Keratinocyte (primary cell): ENCODE data around the gene CFAP77. TPM values are rescaled to one million over a fixed set of nuclear protein-coding genes. Genes with fewer than 3 reads are reported as not detected.

Experiments
- DNase-seq: peaks from one replicate; pipeline ENCODE4 v3.0.0-alpha.2; 2011; ENCODE audit warnings: low read depth, missing footprints, low spot score
- FAIRE-seq: peaks from 2 replicates; lab custom pipeline; 2011; peaks lifted over from hg19 to GRCh38; lab: Jason Lieb, UNC
- H2AFZ ChIP-seq: 2 replicates; pipeline ENCODE4 v1.6.0; 2012; ENCODE audit warnings: low read length, control low read depth, inconsistent platforms; ENCODE audit not compliant: control insufficient read depth
- H3K27ac ChIP-seq: 2 replicates; pipeline ENCODE4 v1.5.1; 2011; ENCODE audit warnings: low read length; ENCODE audit not compliant: control insufficient read depth, insufficient read depth
- H3K27me3 ChIP-seq: 3 replicates; pipeline ENCODE4 v1.6.0; 2011; ENCODE audit warnings: low read length; ENCODE audit not compliant: control insufficient read depth, insufficient read depth; ENCODE audit errors: extremely low read depth
- H3K36me3 ChIP-seq, 2 experiments: 2 replicates in 1 of 2; 3 replicates in 1 of 2; pipeline ENCODE4 v1.5.1; 2011; ENCODE audit warnings: low read length in 2 of 2, mild to moderate bottlenecking in 1 of 2; ENCODE audit not compliant: control insufficient read depth in 2 of 2, insufficient read depth in 2 of 2; ENCODE audit errors: extremely low read depth in 1 of 2
- H3K4me1 ChIP-seq: 3 replicates; pipeline ENCODE4 v1.5.1; 2011; ENCODE audit warnings: low read length; ENCODE audit not compliant: control insufficient read depth, insufficient read depth; ENCODE audit errors: extremely low read depth
- H3K4me2 ChIP-seq: 3 replicates; pipeline ENCODE4 v1.6.0; 2011; ENCODE audit warnings: low read depth, low read length; ENCODE audit not compliant: control insufficient read depth, insufficient read depth; ENCODE audit errors: extremely low read depth
- H3K4me3 ChIP-seq, 3 experiments: fragments of 200-600 bp in 1 of 3; sonication (generic) in 1 of 3; 2 replicates in 2 of 3; 3 replicates in 1 of 3; pipeline ENCODE4 v1.5.1; 2011 to 2016; ENCODE audit warnings: low read length in 3 of 3, mild to moderate bottlenecking in 3 of 3, control low read depth in 2 of 3, inconsistent platforms in 1 of 3, low read depth in 1 of 3, mixed read lengths in 1 of 3, mixed run types in 1 of 3, moderate library complexity in 1 of 3; ENCODE audit not compliant: control insufficient read depth in 2 of 3, insufficient read depth in 2 of 3; ENCODE audit errors: extremely low read depth in 1 of 3
- H3K79me2 ChIP-seq: 2 replicates; pipeline ENCODE4 v1.6.0; 2012; ENCODE audit warnings: low read length; ENCODE audit not compliant: control insufficient read depth, insufficient read depth
- H3K9ac ChIP-seq: 3 replicates; pipeline ENCODE4 v1.6.0; 2011; ENCODE audit warnings: low read length; ENCODE audit not compliant: control insufficient read depth, insufficient read depth; ENCODE audit errors: extremely low read depth
- H3K9me1 ChIP-seq: 3 replicates; pipeline ENCODE4 v1.6.0; 2011; ENCODE audit warnings: low read length; ENCODE audit not compliant: control insufficient read depth, insufficient read depth; ENCODE audit errors: extremely low read depth
- H3K9me3 ChIP-seq: 2 replicates; pipeline ENCODE4 v1.5.1; 2012; ENCODE audit warnings: low read depth, low read length; ENCODE audit not compliant: control insufficient read depth
- H4K20me1 ChIP-seq: 3 replicates; pipeline ENCODE4 v1.6.0; 2011; ENCODE audit warnings: low read length; ENCODE audit not compliant: control insufficient read depth, insufficient read depth; ENCODE audit errors: extremely low read depth
- EZH2 ChIP-seq: IDR thresholded peaks from one replicate; pipeline ENCODE4 v1.6.1; 2012; ENCODE audit warnings: inconsistent platforms, mild to moderate bottlenecking, low read length, moderate library complexity
- dilution Hi-C: fragments of 300-500 bp; cut with MboI; formaldehyde crosslinking; loops from one replicate; pipeline ENCODE4 v1.7.0; 2020; ENCODE audit warnings: low sequenced_read_pairs; ENCODE audit not compliant: extremely low pct_ligation_motif_present
- polyA plus RNA-seq, 5 experiments: library from polyadenylated mRNA; depleted of rRNA in 3 of 5; stranded (reverse) in 3 of 5; stranded (forward) in 1 of 5; unstranded in 1 of 5; fragments of >200 nt; gene quantifications; 1 replicate in 1 of 5; 2 replicates in 3 of 5; 3 replicates in 1 of 5; pipeline versions ENCODE4 v1.2.1 to v1.2.3, GENCODE V29; 2011 to 2012; ENCODE audit warnings: missing spikeins in 2 of 5, low read depth in 1 of 5, low replicate concordance in 1 of 5
- TF ChIP-seq, protein P1 (sequence below), 3 experiments: IDR thresholded peaks in 1 of 3; conservative IDR thresholded peaks in 1 of 3; optimal IDR thresholded peaks in 1 of 3; 2 replicates in 2 of 3; 3 replicates in 1 of 3; pipeline versions ENCODE3 to v1.5.1; 2011; ENCODE audit warnings: low read length in 3 of 3, mild to moderate bottlenecking in 3 of 3, moderate library complexity in 2 of 3, control low read depth in 1 of 3, inconsistent platforms in 1 of 3; ENCODE audit not compliant: insufficient read depth in 2 of 3; ENCODE audit errors: extremely low read depth in 1 of 3

Gene CFAP77
- polyA plus RNA-seq, 1 donor (not counting 4 experiments of a cell fraction or from before 2014, with no cell fraction given): not detected

DNA sequence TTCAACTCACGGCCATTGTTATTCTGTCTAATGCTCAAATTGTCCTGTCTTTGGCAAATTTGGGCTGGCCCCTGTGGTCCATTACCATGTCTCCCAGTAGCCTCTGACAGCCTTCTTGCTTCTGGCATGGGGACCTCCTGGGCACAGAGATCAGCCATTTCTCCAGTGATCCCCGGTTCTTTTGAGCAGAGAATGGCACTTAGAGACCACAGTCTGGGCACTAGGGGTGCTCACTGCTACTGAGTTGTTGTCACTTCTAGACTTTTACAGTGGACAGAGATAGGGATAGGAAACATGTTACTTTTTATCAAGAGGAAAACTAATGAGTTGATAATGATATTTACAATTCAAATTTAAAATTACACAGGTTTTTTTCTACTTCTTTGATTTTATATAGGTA is 124.8 kb downstream of the CFAP77 start:
- Histone ChIP-seq H3K9me1 (no peaks in the 10 kb centered on the region), H3K4me2 (no peak overlapping the region), H3K36me3 (no peaks in the 10 kb centered on the region), H3K79me2 (no peaks in the 10 kb centered on the region), H2AFZ (no peak overlapping the region), H3K4me1 (no peaks in the 10 kb centered on the region), H4K20me1 (no peaks in the 10 kb centered on the region), H3K4me3 (no peak overlapping the region), H3K27me3 (peaks cover 3% of the 10 kb centered on the region), H3K9ac (no peak overlapping the region), H3K9me3 (no peaks in the 10 kb centered on the region), H3K27ac (no peak overlapping the region)
- dilution Hi-C loops: no loop called here
- DNase-seq (no peak), FAIRE-seq (no peak)
- TF ChIP-seq, protein P1, sequence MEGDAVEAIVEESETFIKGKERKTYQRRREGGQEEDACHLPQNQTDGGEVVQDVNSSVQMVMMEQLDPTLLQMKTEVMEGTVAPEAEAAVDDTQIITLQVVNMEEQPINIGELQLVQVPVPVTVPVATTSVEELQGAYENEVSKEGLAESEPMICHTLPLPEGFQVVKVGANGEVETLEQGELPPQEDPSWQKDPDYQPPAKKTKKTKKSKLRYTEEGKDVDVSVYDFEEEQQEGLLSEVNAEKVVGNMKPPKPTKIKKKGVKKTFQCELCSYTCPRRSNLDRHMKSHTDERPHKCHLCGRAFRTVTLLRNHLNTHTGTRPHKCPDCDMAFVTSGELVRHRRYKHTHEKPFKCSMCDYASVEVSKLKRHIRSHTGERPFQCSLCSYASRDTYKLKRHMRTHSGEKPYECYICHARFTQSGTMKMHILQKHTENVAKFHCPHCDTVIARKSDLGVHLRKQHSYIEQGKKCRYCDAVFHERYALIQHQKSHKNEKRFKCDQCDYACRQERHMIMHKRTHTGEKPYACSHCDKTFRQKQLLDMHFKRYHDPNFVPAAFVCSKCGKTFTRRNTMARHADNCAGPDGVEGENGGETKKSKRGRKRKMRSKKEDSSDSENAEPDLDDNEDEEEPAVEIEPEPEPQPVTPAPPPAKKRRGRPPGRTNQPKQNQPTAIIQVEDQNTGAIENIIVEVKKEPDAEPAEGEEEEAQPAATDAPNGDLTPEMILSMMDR (optimal IDR thresholded peaks at IDR 0.05 in 1 of 3, IDR thresholded peaks at IDR 0.05 in 1 of 3, conservative IDR thresholded peaks at IDR 0.05 in 1 of 3; ENCODE audit: extremely low read depth in 1 of 3, insufficient read depth in 2 of 3, low read length in 3 of 3): no peak
- TF ChIP-seq EZH2: no peak

DNA sequence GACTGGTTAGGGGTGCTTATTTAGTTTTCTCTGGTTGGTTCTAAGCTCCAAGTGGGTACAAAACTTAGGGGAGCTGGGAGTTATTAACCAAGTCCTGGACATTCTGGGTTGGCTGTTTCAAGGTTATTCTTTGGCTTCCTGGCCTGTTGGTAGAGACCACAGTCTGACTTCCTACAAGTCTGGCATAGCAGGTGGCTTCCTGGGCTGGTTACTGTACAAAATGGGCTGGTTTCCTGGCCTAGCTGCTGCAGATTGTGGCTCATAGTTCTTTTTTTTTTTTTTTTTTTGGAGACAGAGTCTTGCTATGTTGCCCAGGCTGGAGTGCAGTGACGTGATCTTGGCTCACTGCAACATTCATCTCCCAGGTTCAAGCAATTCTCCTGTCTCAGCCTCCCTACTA is 126.1 kb downstream of the CFAP77 start:
- Histone ChIP-seq H2AFZ (no peak overlapping the region), H3K27me3 (peaks cover 3% of the 10 kb centered on the region), H3K4me2 (no peak overlapping the region), H3K9me1 (no peaks in the 10 kb centered on the region), H3K79me2 (no peaks in the 10 kb centered on the region), H3K4me1 (no peaks in the 10 kb centered on the region), H3K9me3 (no peaks in the 10 kb centered on the region), H3K4me3 (no peak overlapping the region), H3K36me3 (no peaks in the 10 kb centered on the region), H3K27ac (no peak overlapping the region), H3K9ac (no peak overlapping the region), H4K20me1 (no peaks in the 10 kb centered on the region)
- DNase-seq (no peak), FAIRE-seq (no peak)
- dilution Hi-C loops: no loop called here
- TF ChIP-seq, protein P1 (optimal IDR thresholded peaks at IDR 0.05 in 1 of 3, IDR thresholded peaks at IDR 0.05 in 1 of 3, conservative IDR thresholded peaks at IDR 0.05 in 1 of 3; ENCODE audit: extremely low read depth in 1 of 3, insufficient read depth in 2 of 3, low read length in 3 of 3): no peak
- TF ChIP-seq EZH2: no peak
